HepG2 (cell line): ENCODE data around the gene KSR1. TPM values are rescaled to one million over a fixed set of nuclear protein-coding genes. Genes with fewer than 3 reads are reported as not detected.
A peak's percentile ranks its signal among the peaks of the same experiment; 100 is the strongest.

Experiments used
- CBFB ChIP-seq: sonication (generic); formaldehyde crosslinking; IDR thresholded peaks from 2 replicates; pipeline ENCODE4 v1.4.0; 2020; ENCODE audit warnings: missing genetic modification reagents
- HDAC1 ChIP-seq: sonication (generic); formaldehyde crosslinking; IDR thresholded peaks from 2 replicates; pipeline ENCODE4 v1.5.1; 2020; ENCODE audit warnings: mild to moderate bottlenecking, missing genetic modification reagents
- HMG20B ChIP-seq: conservative IDR thresholded peaks from 2 replicates; pipeline ENCODE4 v1.6.1; 2016; ENCODE audit warnings: missing genetic modification reagents, missing compliant biosample characterization
- HOMEZ ChIP-seq: IDR thresholded peaks from 2 replicates; pipeline ENCODE4 v1.6.1; 2016; ENCODE audit warnings: low read depth
- JUN ChIP-seq: sonication (generic); formaldehyde crosslinking; IDR thresholded peaks from 2 replicates; pipeline ENCODE4 v1.4.0; 2020; ENCODE audit warnings: mild to moderate bottlenecking, missing genetic modification reagents
- PAXIP1 ChIP-seq: sonication (generic); formaldehyde crosslinking; conservative IDR thresholded peaks from 2 replicates; pipeline ENCODE4 v1.4.0; 2020; ENCODE audit warnings: mild to moderate bottlenecking, missing genetic modification reagents, moderate library complexity
- PITX1 ChIP-seq: sonication (generic); formaldehyde crosslinking; IDR thresholded peaks from 2 replicates; pipeline ENCODE4 v1.5.1; 2020; ENCODE audit warnings: mild to moderate bottlenecking, missing genetic modification reagents
- RFXANK ChIP-seq: IDR thresholded peaks from 2 replicates; pipeline ENCODE4 v1.6.1; 2016
- SIN3B ChIP-seq: fragments of 150-350 bp; IDR thresholded peaks from 2 replicates; pipeline ENCODE4 v1.6.1; 2014; ENCODE audit warnings: low read length
- SNAPC2 ChIP-seq: sonication (generic); formaldehyde crosslinking; IDR thresholded peaks from 2 replicates; pipeline ENCODE4 v1.8.1; 2022; ENCODE audit warnings: mild to moderate bottlenecking, missing genetic modification reagents
- TOE1 ChIP-seq: sonication (generic); formaldehyde crosslinking; IDR thresholded peaks from 2 replicates; pipeline ENCODE4 v1.4.0; 2020; ENCODE audit warnings: mild to moderate bottlenecking, missing genetic modification reagents
- ZBTB1 ChIP-seq: sonication (generic); formaldehyde crosslinking; IDR thresholded peaks from 2 replicates; pipeline ENCODE4 v1.4.0; 2020; ENCODE audit warnings: missing genetic modification reagents, borderline replicate concordance
- ZBTB39 ChIP-seq: sonication (generic); formaldehyde crosslinking; IDR thresholded peaks from 2 replicates; pipeline ENCODE4 v1.5.0; 2020; ENCODE audit warnings: missing genetic modification reagents
- ZNF281 ChIP-seq: sonication (generic); formaldehyde crosslinking; IDR thresholded peaks from 2 replicates; pipeline ENCODE4 v1.4.0; 2020; ENCODE audit warnings: missing genetic modification reagents, borderline replicate concordance
- ZNF335 ChIP-seq: sonication (generic); formaldehyde crosslinking; IDR thresholded peaks from 2 replicates; pipeline ENCODE4 v1.4.0; 2020; ENCODE audit warnings: missing genetic modification reagents
- ZNF768 ChIP-seq: sonication (generic); formaldehyde crosslinking; IDR thresholded peaks from 2 replicates; pipeline ENCODE4 v1.4.0; 2020; ENCODE audit warnings: missing genetic modification reagents
- polyA plus RNA-seq, 8 experiments: library from polyadenylated mRNA; depleted of rRNA in 3 of 8; stranded (reverse) in 7 of 8; unstranded in 1 of 8; fragments of >200 nt; fragmentation: Illumina TruSeq in 4 of 8; extraction: Trizol in 4 of 8; gene quantifications; 2 replicates each; pipeline versions ENCODE4 v1.2.1 to v1.2.3, GENCODE V29; 2011 to 2016; ENCODE audit warnings: low read depth in 4 of 8, missing spikeins in 1 of 8, mixed read lengths in 1 of 8; ENCODE audit not compliant: insufficient read depth in 1 of 8
- total RNA-seq, 5 experiments: library from RNA; depleted of rRNA; stranded (reverse); fragments of >200 nt; fragmentation: Illumina TruSeq; extraction: Trizol; gene quantifications; 2 replicates each; pipeline ENCODE4 v1.2.3, GENCODE V29; 2016; ENCODE audit warnings: low read depth in 1 of 5
- TF ChIP-seq, protein P1 (sequence below): sonication (generic); formaldehyde crosslinking; IDR thresholded peaks from 2 replicates; pipeline ENCODE4 v1.8.0; 2022; ENCODE audit warnings: mild to moderate bottlenecking, missing genetic modification reagents, borderline replicate concordance
- TF ChIP-seq, protein P2 (sequence below): sonication (generic); formaldehyde crosslinking; conservative IDR thresholded peaks from 2 replicates; pipeline ENCODE4 v1.8.1; 2023; ENCODE audit warnings: missing genetic modification reagents

The KSR1 gene
- total and polyA plus RNA-seq, 2 of the 13 experiments (the other 11 are each of a cell fraction or from before 2014, with no cell fraction given): 10.1 to 16.6 TPM

DNA sequence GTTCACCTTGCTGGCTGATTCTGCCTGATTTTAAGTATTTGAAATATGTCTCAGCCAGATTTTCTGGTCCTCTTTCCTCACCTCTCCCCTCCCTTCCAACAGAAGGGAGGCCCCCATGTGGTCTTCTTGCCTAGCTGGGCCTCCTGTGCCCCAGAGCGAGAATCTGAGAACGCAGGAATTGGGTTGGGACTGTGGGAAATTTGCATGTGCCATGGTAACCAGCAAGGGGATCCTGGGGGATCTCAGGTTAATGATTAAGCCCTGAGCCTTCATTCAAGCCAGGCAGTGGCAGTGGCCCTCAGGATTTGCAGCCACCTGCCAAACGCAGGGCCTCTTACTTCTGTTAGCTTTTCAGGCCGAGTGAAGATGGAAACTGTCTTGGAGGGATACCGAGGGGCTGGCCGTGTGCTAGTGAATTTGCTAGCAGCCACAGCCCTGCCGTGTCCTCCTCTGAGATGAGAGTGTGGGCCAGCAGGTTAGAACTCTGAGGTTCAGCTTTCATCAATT lies 40.2 kb downstream of the KSR1 start (continued):
- TF ChIP-seq, protein P1, sequence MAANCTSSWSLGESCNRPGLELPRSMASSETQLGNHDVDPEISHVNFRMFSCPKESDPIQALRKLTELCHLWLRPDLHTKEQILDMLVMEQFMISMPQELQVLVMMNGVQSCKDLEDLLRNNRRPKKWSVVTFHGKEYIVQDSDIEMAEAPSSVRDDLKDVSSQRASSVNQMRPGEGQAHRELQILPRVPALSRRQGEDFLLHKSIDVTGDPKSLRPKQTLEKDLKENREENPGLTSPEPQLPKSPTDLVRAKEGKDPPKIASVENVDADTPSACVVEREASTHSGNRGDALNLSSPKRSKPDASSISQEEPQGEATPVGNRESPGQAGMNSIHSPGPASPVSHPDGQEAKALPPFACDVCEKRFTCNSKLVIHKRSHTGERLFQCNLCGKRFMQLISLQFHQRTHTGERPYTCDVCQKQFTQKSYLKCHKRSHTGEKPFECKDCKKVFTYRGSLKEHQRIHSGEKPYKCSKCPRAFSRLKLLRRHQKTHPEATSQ: no peak
- TF ChIP-seq ZNF335 (CRISPR knock-in tag) (no peak), PITX1 (CRISPR knock-in tag) (peak; percentile 45; the same call in 1 of the 2 replicates), ZBTB39 (CRISPR knock-in tag) (no peak), PAXIP1 (CRISPR knock-in tag) (peak; percentile 38), RFXANK (CRISPR knock-in tag) (no peak), JUN (CRISPR knock-in tag) (no peak), HMG20B (CRISPR knock-in tag) (no peak), HOMEZ (CRISPR knock-in tag) (no peak), CBFB (CRISPR knock-in tag) (no peak), ZBTB1 (CRISPR knock-in tag) (no peak), TOE1 (CRISPR knock-in tag) (no peak), ZNF281 (CRISPR knock-in tag) (no peak), HDAC1 (CRISPR knock-in tag) (no peak), ZNF768 (CRISPR knock-in tag) (no peak), SIN3B (no peak), SNAPC2 (CRISPR knock-in tag) (peak; percentile 92; the same call in 1 of the 2 replicates)
- TF ChIP-seq, protein P2, sequence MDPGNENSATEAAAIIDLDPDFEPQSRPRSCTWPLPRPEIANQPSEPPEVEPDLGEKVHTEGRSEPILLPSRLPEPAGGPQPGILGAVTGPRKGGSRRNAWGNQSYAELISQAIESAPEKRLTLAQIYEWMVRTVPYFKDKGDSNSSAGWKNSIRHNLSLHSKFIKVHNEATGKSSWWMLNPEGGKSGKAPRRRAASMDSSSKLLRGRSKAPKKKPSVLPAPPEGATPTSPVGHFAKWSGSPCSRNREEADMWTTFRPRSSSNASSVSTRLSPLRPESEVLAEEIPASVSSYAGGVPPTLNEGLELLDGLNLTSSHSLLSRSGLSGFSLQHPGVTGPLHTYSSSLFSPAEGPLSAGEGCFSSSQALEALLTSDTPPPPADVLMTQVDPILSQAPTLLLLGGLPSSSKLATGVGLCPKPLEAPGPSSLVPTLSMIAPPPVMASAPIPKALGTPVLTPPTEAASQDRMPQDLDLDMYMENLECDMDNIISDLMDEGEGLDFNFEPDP (CRISPR knock-in tag): no peak
